Endothelial cell of umbilical vein (primary cell): ENCODE data around the gene KRT82. TPM values are rescaled to one million over a fixed set of nuclear protein-coding genes. Genes with fewer than 3 reads are reported as not detected.

Experiments used
- BruUV-seq: library from RNA; stranded (reverse); fragments of 400-500 nt; replicated peaks from 2 replicates; lab custom pipeline; 2021; lab: Mats Ljungman, UMichigan
- CTCF ChIA-PET: fragments of 300-600, 350-600 bp; sonication (Branson Sonifier 250); formaldehyde crosslinking; loops from one replicate; lab custom pipeline; 2021; ENCODE audit warnings: antibody characterized with exemption, inconsistent platforms; lab: Charles Lee
- POLR2A ChIA-PET: fragments of 300-600, 350-600 bp; sonication (Branson Sonifier 250); formaldehyde crosslinking; loops from one replicate; lab custom pipeline; 2021; ENCODE audit warnings: antibody characterized with exemption, inconsistent platforms; lab: Charles Lee
- DNase-seq: peaks from one replicate; pipeline ENCODE4 v3.0.0-alpha.2; 2011; ENCODE audit warnings: low read depth, low spot score
- FAIRE-seq: peaks from 2 replicates; lab custom pipeline; 2011; peaks lifted over from hg19 to GRCh38; lab: Jason Lieb, UNC
- H2AFZ ChIP-seq: 2 replicates; pipeline ENCODE4 v1.6.0; 2012; ENCODE audit warnings: low read depth, low read length, control low read depth, inconsistent platforms
- H3K27ac ChIP-seq: 2 replicates; pipeline ENCODE4 v1.5.1; 2011; ENCODE audit warnings: low read depth, mild to moderate bottlenecking, control low read depth, low read length, moderate library complexity; ENCODE audit not compliant: insufficient read depth
- H3K27me3 ChIP-seq, 2 experiments: 2 replicates each; pipeline versions ENCODE4 v1.6.0 to v1.6.1; 2011; ENCODE audit warnings: low read length in 2 of 2, mixed read lengths in 1 of 2; ENCODE audit not compliant: control insufficient read depth in 2 of 2, insufficient read depth in 2 of 2
- H3K36me3 ChIP-seq, 2 experiments: 2 replicates in 1 of 2; 3 replicates in 1 of 2; pipeline ENCODE4 v1.5.1; 2011; ENCODE audit warnings: low read length in 2 of 2, mild to moderate bottlenecking in 1 of 2, moderate library complexity in 1 of 2; ENCODE audit not compliant: control insufficient read depth in 2 of 2, insufficient read depth in 2 of 2; ENCODE audit errors: extremely low read depth in 1 of 2
- H3K4me1 ChIP-seq: 3 replicates; pipeline ENCODE4 v1.5.1; 2011; ENCODE audit warnings: mild to moderate bottlenecking, low read length; ENCODE audit not compliant: control insufficient read depth, insufficient read depth; ENCODE audit errors: extremely low read depth
- H3K4me2 ChIP-seq: 2 replicates; pipeline ENCODE4 v1.6.1; 2011; ENCODE audit warnings: low read length, control low read depth, mixed read lengths; ENCODE audit not compliant: insufficient read depth
- H3K4me3 ChIP-seq, 3 experiments: fragments of 200-600 bp in 1 of 3; sonication (generic), shearing (Covaris generic) in 1 of 3; replicated peaks in 1 of 3; 2 replicates each; pipeline ENCODE4 v1.5.1; 2011 to 2016; ENCODE audit warnings: control low read depth in 3 of 3, low read length in 3 of 3, mild to moderate bottlenecking in 2 of 3, inconsistent platforms in 1 of 3, low read depth in 1 of 3, moderate library complexity in 1 of 3; ENCODE audit not compliant: insufficient read depth in 1 of 3
- H3K79me2 ChIP-seq: 2 replicates; pipeline ENCODE4 v1.6.0; 2012; ENCODE audit warnings: low read length, inconsistent platforms; ENCODE audit not compliant: control insufficient read depth, insufficient read depth
- H3K9ac ChIP-seq: replicated peaks from 2 replicates; pipeline ENCODE3; 2011; ENCODE audit warnings: low read length, control low read depth; ENCODE audit not compliant: insufficient read depth; ENCODE audit errors: extremely low read depth
- H3K9me1 ChIP-seq: replicated peaks from 3 replicates; pipeline ENCODE4 v1.6.0; 2011; ENCODE audit warnings: mild to moderate bottlenecking, low read length; ENCODE audit not compliant: control insufficient read depth, insufficient read depth; ENCODE audit errors: extremely low read depth
- H3K9me3 ChIP-seq: replicated peaks from 2 replicates; pipeline ENCODE4 v1.5.1; 2012; ENCODE audit warnings: low read length, inconsistent platforms; ENCODE audit not compliant: control insufficient read depth, insufficient read depth
- H4K20me1 ChIP-seq: replicated peaks from 2 replicates; pipeline ENCODE3; 2011; ENCODE audit warnings: mild to moderate bottlenecking, low read length; ENCODE audit not compliant: control insufficient read depth, insufficient read depth; ENCODE audit errors: extremely low read depth
- EZH2 ChIP-seq: IDR thresholded peaks from 2 replicates; pipeline ENCODE4 v1.6.1; 2012; ENCODE audit warnings: borderline replicate concordance, low read depth, mild to moderate bottlenecking, moderate library complexity, low read length, inconsistent platforms; ENCODE audit not compliant: severe bottlenecking
- FOS ChIP-seq: IDR thresholded peaks from 2 replicates; pipeline ENCODE4 v1.6.1; 2011; ENCODE audit warnings: mild to moderate bottlenecking, low read length, moderate library complexity, borderline replicate concordance; ENCODE audit not compliant: insufficient read depth
- GATA2 ChIP-seq: IDR thresholded peaks from 2 replicates; pipeline ENCODE4 v1.7.0; 2011; ENCODE audit warnings: low read depth, mild to moderate bottlenecking, moderate library complexity, mixed read lengths, low read length; ENCODE audit not compliant: insufficient read length, insufficient read depth
- JUN ChIP-seq: IDR thresholded peaks from 2 replicates; pipeline ENCODE4 v1.6.1; 2011; ENCODE audit warnings: borderline replicate concordance, low read depth; ENCODE audit not compliant: insufficient read length, insufficient read depth
- MYC ChIP-seq: IDR thresholded peaks from one replicate; pipeline ENCODE4 v1.6.1; 2011; ENCODE audit warnings: mild to moderate bottlenecking, low read depth, low read length
- POLR2A ChIP-seq: IDR thresholded peaks from 2 replicates; pipeline ENCODE4 v1.6.1; 2012; ENCODE audit warnings: low read depth, mild to moderate bottlenecking, control low read depth, low read length
- POLR2AphosphoS5 ChIP-seq: IDR thresholded peaks from 2 replicates; pipeline ENCODE4 v1.6.1; 2012; ENCODE audit warnings: low read depth, mild to moderate bottlenecking, control low read depth, low read length, moderate library complexity; ENCODE audit not compliant: insufficient read depth
- dilution Hi-C: fragments of 300-500 bp; cut with MboI; formaldehyde crosslinking; loops from one replicate; pipeline ENCODE4 v1.15.0; 2019; ENCODE audit warnings: low sequenced_read_pairs; ENCODE audit not compliant: extremely low pct_ligation_motif_present
- intact Hi-C: fragments of 100-400 bp; cut with micrococcal nuclease; formaldehyde crosslinking; loops from one replicate; pipeline ENCODE4 v1.10.0; 2022
- polyA plus RNA-seq, 4 experiments: library from polyadenylated mRNA; depleted of rRNA in 3 of 4; stranded (reverse) in 3 of 4; unstranded in 1 of 4; fragments of >200 nt; gene quantifications; 2 replicates each; pipeline versions ENCODE4 v1.2.1 to v1.2.3, GENCODE V29; 2011 to 2012; ENCODE audit warnings: missing spikeins in 1 of 4
- total RNA-seq: library from RNA; stranded (reverse); gene quantifications from 2 replicates; pipeline ENCODE4 v1.2.3, GENCODE V29; 2021
- TF ChIP-seq, protein P1 (sequence below), 2 donors: IDR thresholded peaks; 1 replicate in 1 of 2; 2 replicates in 1 of 2; pipeline ENCODE4 v1.5.1; 2011; ENCODE audit warnings: low read length in 2 of 2, mild to moderate bottlenecking in 2 of 2, moderate library complexity in 2 of 2, control low read depth in 1 of 2, inconsistent platforms in 1 of 2, low read depth in 1 of 2; ENCODE audit not compliant: insufficient read depth in 1 of 2; ENCODE audit errors: extremely low read depth in 1 of 2
- TF ChIP-seq, protein P2 (sequence below): IDR thresholded peaks from 2 replicates; pipeline ENCODE4 v1.6.1; 2011; ENCODE audit not compliant: insufficient read depth, insufficient read length

The KRT82 gene
- total and polyA plus RNA-seq, 2 donors (not counting 3 experiments of a cell fraction or from before 2014, with no cell fraction given) = not detected

DNA sequence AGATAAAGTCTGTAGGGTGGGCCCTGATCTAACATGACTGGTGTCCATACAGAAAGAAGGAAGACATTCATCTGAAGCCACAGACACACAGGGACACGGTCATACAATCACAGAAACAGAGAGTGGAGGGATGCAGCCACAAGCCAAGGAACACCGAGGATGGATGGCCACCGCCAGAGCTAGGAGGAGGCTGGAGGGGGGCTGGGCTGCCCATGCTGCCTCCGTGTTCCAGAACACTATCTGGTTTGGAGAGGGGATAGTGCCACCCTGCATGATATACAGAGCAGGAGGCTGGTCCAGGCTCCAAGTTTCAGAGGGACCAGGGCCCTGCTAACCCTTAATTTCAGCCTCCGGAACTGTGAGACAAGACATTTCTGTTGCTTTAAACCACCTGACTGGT is 19.3 kb upstream of the KRT82 start:
- no peak overlapping the region for H3K9ac ChIP-seq
- no peak overlapping the region for H3K27ac ChIP-seq
- H3K4me3 ChIP-seq = no peak overlapping the region
- dilution Hi-C loops (no loop called here), intact Hi-C loops (no loop called here)
- H4K20me1 ChIP-seq = no peaks in the 10 kb centered on the region
- peaks cover 6 to 13% of the 10 kb centered on the region in 2 experiments for H3K27me3 ChIP-seq
- H3K9me1 ChIP-seq = no peaks in the 10 kb centered on the region
- ChIA-PET CTCF (no interaction called here), POLR2A (no interaction called here)
- no peak for TF ChIP-seq FOS
- TF ChIP-seq, protein P1, sequence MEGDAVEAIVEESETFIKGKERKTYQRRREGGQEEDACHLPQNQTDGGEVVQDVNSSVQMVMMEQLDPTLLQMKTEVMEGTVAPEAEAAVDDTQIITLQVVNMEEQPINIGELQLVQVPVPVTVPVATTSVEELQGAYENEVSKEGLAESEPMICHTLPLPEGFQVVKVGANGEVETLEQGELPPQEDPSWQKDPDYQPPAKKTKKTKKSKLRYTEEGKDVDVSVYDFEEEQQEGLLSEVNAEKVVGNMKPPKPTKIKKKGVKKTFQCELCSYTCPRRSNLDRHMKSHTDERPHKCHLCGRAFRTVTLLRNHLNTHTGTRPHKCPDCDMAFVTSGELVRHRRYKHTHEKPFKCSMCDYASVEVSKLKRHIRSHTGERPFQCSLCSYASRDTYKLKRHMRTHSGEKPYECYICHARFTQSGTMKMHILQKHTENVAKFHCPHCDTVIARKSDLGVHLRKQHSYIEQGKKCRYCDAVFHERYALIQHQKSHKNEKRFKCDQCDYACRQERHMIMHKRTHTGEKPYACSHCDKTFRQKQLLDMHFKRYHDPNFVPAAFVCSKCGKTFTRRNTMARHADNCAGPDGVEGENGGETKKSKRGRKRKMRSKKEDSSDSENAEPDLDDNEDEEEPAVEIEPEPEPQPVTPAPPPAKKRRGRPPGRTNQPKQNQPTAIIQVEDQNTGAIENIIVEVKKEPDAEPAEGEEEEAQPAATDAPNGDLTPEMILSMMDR (IDR thresholded peaks at IDR 0.05; ENCODE audit: extremely low read depth in 1 of 2, insufficient read depth in 1 of 2, low read depth in 1 of 2, low read length in 2 of 2) = no peak
- no peak for TF ChIP-seq POLR2A
- TF ChIP-seq JUN = no peak
- no peak for TF ChIP-seq EZH2
- no peak for TF ChIP-seq GATA2
- TF ChIP-seq, protein P2, sequence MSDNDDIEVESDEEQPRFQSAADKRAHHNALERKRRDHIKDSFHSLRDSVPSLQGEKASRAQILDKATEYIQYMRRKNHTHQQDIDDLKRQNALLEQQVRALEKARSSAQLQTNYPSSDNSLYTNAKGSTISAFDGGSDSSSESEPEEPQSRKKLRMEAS = no peak
- TF ChIP-seq POLR2AphosphoS5 = no peak
- TF ChIP-seq MYC = no peak
- no peaks in the 10 kb centered on the region for H3K79me2 ChIP-seq
- DNase-seq (no peak), FAIRE-seq (no peak)
- H2AFZ ChIP-seq = no peak overlapping the region
- H3K9me3 ChIP-seq = no peaks in the 10 kb centered on the region
- BruUV-seq = no TSS peak
- H3K4me2 ChIP-seq = no peak overlapping the region
- no peaks in the 10 kb centered on the region for H3K36me3 ChIP-seq
- H3K4me1 ChIP-seq = no peaks in the 10 kb centered on the region
